Transverse colon (tissue), 4 donors: ENCODE data around the gene SLC6A1. TPM values are rescaled to one million over a fixed set of nuclear protein-coding genes. Genes with fewer than 3 reads are reported as not detected.

Experiments used
- DNase-seq: peaks from one replicate; pipeline ENCODE4 v3.0.0-alpha.2; 2019
- H3K27ac ChIP-seq, 4 donors: fragments of 200-600 bp; sonication (generic); 2 replicates each; pipeline ENCODE4 v1.5.1; 2016 to 2018; ENCODE audit warnings: inconsistent platforms in 4 of 4
- H3K27me3 ChIP-seq: fragments of 200-600 bp; sonication (generic); 2 replicates; pipeline ENCODE4 v1.5.1; 2017; ENCODE audit warnings: inconsistent platforms
- H3K36me3 ChIP-seq, 4 donors: fragments of 200-600 bp; sonication (generic); 2 replicates each; pipeline ENCODE4 v1.5.1; 2017 to 2019; ENCODE audit warnings: inconsistent platforms in 4 of 4
- H3K4me1 ChIP-seq, 4 donors: fragments of 200-600 bp; sonication (generic); 2 replicates each; pipeline ENCODE4 v1.5.1; 2017 to 2020; ENCODE audit warnings: inconsistent platforms in 4 of 4
- H3K4me3 ChIP-seq, 4 donors: fragments of 200-600 bp; sonication (generic); 1 replicate in 1 of 4; 2 replicates in 3 of 4; pipeline versions ENCODE4 v1.5.1 to v1.6.1; 2017 to 2019; ENCODE audit warnings: inconsistent platforms in 4 of 4
- H3K9me3 ChIP-seq, 2 donors: fragments of 200-600 bp; sonication (generic); 2 replicates each; pipeline ENCODE4 v1.5.1; 2017 to 2019; ENCODE audit warnings: inconsistent platforms in 2 of 2
- CTCF ChIP-seq, 5 experiments: fragments of 200-600 bp in 3 of 5; fragments of 450-650 bp in 2 of 5; sonication (generic) in 3 of 5; IDR thresholded peaks; 1 replicate in 2 of 5; 2 replicates in 3 of 5; pipeline ENCODE4 v1.5.1; 2016 to 2017; ENCODE audit warnings: antibody characterized with exemption in 5 of 5, inconsistent platforms in 3 of 5, mild to moderate bottlenecking in 2 of 5, moderate library complexity in 1 of 5
- EP300 ChIP-seq: sonication (generic); formaldehyde crosslinking; IDR thresholded peaks from one replicate; pipeline ENCODE4 v1.6.1; 2017; ENCODE audit warnings: antibody characterized with exemption, low read depth
- POLR2A ChIP-seq: fragments of 450-650 bp; IDR thresholded peaks from one replicate; pipeline ENCODE4 v1.6.1; 2016; ENCODE audit warnings: antibody characterized with exemption, mild to moderate bottlenecking, moderate library complexity
- POLR2AphosphoS5 ChIP-seq, 3 donors: sonication (generic); formaldehyde crosslinking; IDR thresholded peaks; one replicate each; pipeline ENCODE4 v1.6.1; 2016; ENCODE audit warnings: antibody characterized with exemption in 3 of 3
- WGBS, 2 donors: methylation state at CpG; one replicate each; pipeline ENCODE4 v1.1.5; 2018; ENCODE audit warnings: low coverage in 1 of 2; 5-methylcytosine and 5-hydroxymethylcytosine counted together
- in situ Hi-C, 4 donors: fragments of 200-750 bp; cut with MboI; loops; one replicate each; pipeline versions ENCODE4 v1.15.0 to v1.15.1; 2017; ENCODE audit warnings: low sequenced_read_pairs in 3 of 4, low pct_ligation_motif_present in 1 of 4, low pct_unique_long_range_greater_than_20kb in 1 of 4
- intact Hi-C: fragments of 100-400 bp; cut with DNase I; formaldehyde crosslinking; loops from one replicate; pipeline ENCODE4 v1.15.1; 2023; ENCODE audit warnings: low total_unique reads
- total RNA-seq, 4 donors: library from RNA; depleted of rRNA; stranded (reverse); fragments of >200 nt; gene quantifications; one replicate each; pipeline ENCODE4 v1.1.0, GENCODE V29; 2016

SLC6A1 gene
- total RNA-seq, 4 donors from 2014 or later, result 0.20 to 0.55 (median 0.48) TPM; not detected in 1

- no peaks in the 10 kb centered on the region for H3K9me3 ChIP-seq
- H3K27me3 ChIP-seq, result peaks cover 58% of the 10 kb centered on the region
- no peak for TF ChIP-seq POLR2A
- no peak for TF ChIP-seq EP300
- TF ChIP-seq POLR2AphosphoS5 (IDR thresholded peaks at IDR 0.05), result no peak
- TF ChIP-seq CTCF (IDR thresholded peaks at IDR 0.05), result no peak
- no peak overlapping the region for H3K27ac ChIP-seq
- no peak overlapping the region for H3K4me3 ChIP-seq
- DNase-seq, result no peak
- intact Hi-C loops, result no loop called here
- in situ Hi-C loops, result no loop called here
- H3K36me3 ChIP-seq, result no peaks in the 10 kb centered on the region
- no peaks in the 10 kb centered on the region for H3K4me1 ChIP-seq
Measured at GRCh38 chr3:10998542-10998941, 6.0 kb downstream of the SLC6A1 start.

DNA sequence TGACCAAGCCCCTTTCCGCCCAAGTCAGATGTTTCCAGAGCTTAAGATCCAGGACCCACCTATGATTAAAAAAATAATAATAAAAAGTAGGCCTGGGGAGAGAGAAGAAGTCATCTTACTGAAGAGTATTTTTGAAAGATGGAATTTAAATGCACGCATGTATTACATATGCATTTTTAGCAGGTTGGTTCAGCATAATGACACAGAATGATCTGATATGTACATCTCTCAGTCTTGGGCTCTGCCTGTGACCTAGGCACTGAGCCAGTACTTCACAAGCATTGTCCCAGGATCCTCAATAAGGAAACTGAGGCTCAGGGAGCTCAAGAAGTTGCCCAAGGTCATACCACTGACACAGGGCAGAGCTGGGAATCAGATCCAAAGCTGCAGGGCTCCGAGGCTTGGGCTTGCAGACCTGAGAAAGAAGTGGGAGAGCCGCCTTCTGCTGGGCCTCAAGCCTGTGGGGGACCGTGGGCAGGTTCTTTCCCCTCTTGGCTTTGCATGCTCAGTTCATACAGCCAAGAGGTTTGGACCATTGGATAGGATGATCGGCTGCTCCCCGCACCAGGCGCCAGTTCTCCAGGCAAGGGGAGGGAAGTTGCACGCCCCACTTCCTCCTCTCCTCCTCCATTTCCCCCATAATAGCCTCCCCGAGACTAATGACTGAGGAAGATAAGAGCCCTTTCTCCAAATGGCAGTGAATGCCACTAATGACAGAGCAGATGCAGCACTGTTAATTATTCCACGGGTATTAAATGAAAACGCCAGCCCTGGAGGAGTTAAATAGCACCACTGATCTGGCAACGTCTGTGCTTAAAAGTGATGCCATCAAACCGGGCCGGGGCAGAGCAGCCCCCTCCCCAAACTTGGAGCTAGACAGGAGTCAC lies 6.9 kb downstream of the SLC6A1 start:
- in situ Hi-C loops (no loop called here), intact Hi-C loops (no loop called here)
- TF ChIP-seq POLR2A (no peak), EP300 (no peak), CTCF (IDR thresholded peaks at IDR 0.05) (no peak), POLR2AphosphoS5 (IDR thresholded peaks at IDR 0.05) (no peak)
- no peaks in the 10 kb centered on the region for H3K4me1 ChIP-seq
- no peak for DNase-seq
- no peak overlapping the region for H3K27ac ChIP-seq
- peaks cover 51% of the 10 kb centered on the region for H3K27me3 ChIP-seq
- H3K36me3 ChIP-seq, result no peaks in the 10 kb centered on the region
- H3K9me3 ChIP-seq, result no peaks in the 10 kb centered on the region
- WGBS, 2 donors, result 48 to 63% methylated on average over 2 to 15 of the region's 15 CpGs
- no peak overlapping the region for H3K4me3 ChIP-seq

GRCh38 chr3:11000528-11000927 lies 8.0 kb downstream of the SLC6A1 start:
- no peak for DNase-seq
- no peaks in the 10 kb centered on the region for H3K36me3 ChIP-seq
- intact Hi-C loops (no loop called here), in situ Hi-C loops (no loop called here)
- H3K4me3 ChIP-seq, result no peak overlapping the region
- WGBS, 2 donors, result 37% methylated on average over 2 of the region's 2 CpGs; no CpG with 5 or more reads in 1 of the 2 donors
- no peaks in the 10 kb centered on the region for H3K9me3 ChIP-seq
- peaks cover 43% of the 10 kb centered on the region for H3K27me3 ChIP-seq
- no peak for TF ChIP-seq POLR2AphosphoS5 (IDR thresholded peaks at IDR 0.05)
- no peak for TF ChIP-seq EP300
- no peak for TF ChIP-seq POLR2A
- TF ChIP-seq CTCF (IDR thresholded peaks at IDR 0.05), result no peak
- H3K4me1 ChIP-seq, result no peaks in the 10 kb centered on the region
- H3K27ac ChIP-seq, result no peak overlapping the region

DNA sequence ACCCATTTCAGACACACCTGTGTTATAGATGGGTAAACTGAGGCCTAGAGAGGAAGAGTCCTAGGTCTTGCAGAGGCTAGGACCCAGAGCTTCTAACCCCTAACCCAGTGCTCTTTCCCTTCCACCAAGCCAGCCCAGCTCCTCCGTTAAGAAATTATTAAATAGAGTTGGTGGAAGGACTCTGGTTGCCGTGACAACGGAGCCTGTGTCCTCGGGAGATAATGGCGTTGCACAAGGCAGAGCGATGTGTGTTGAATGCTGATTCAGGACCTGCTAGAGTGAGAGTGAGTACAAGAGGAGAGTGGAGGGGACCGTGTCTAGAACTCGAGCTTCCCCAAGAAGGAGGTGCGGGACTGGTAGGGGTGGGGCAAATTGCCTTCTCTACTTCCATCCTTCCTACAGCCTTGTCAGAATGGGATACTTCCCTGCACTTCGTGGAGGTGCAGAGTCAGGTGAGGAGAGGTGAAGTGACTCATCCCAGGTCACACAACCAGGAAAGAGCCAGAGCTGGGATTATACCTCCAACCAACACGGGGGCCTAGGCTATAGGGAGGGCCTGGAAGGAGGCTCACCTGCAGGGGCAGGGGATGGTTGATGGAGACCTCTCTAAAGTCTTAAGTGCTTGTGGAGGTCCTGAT lies 8.6 kb downstream of the SLC6A1 start:
- intact Hi-C loops (no loop called here), in situ Hi-C loops (no loop called here)
- WGBS, 2 donors, result 52 to 77% methylated on average over 5 to 11 of the region's 11 CpGs
- no peak for DNase-seq
- Histone ChIP-seq H3K27ac (no peak overlapping the region), H3K27me3 (peaks cover 37% of the 10 kb centered on the region), H3K4me3 (no peak overlapping the region), H3K9me3 (no peaks in the 10 kb centered on the region), H3K36me3 (no peaks in the 10 kb centered on the region), H3K4me1 (no peaks in the 10 kb centered on the region)
- TF ChIP-seq POLR2A (no peak), POLR2AphosphoS5 (IDR thresholded peaks at IDR 0.05) (no peak), CTCF (IDR thresholded peaks at IDR 0.05) (no peak), EP300 (no peak)
